ENCODE data around the gene YIPF7. TPM values are rescaled to one million over a fixed set of nuclear protein-coding genes. Genes with fewer than 3 reads are reported as not detected.

YIPF7 gene
- total RNA-seq, 1 experiment from 2014 or later = not detected

GRCh38 chr4:44580231-44580630 is 71.2 kb downstream of the YIPF7 start:
- no peaks in the 10 kb centered on the region for H3K79me2 ChIP-seq (ENCODE audit: insufficient read depth, low read length)
- H3K4me3 Mint-ChIP-seq = no peak overlapping the region
- no peaks in the 10 kb centered on the region for H3K9me3 ChIP-seq (ENCODE audit: control insufficient read depth, low read depth, low read length)
- no peak overlapping the region for H4K5ac ChIP-seq (ENCODE audit: insufficient read length, low read depth, low read length)
- H3K27me3 Mint-ChIP-seq (ENCODE audit: low read depth) = no peaks in the 10 kb centered on the region
- no peak overlapping the region for H3K56ac ChIP-seq (ENCODE audit: insufficient read length, low read depth, low read length)
- no peak overlapping the region for H4K8ac ChIP-seq (replicated peaks; ENCODE audit: insufficient read length, low read depth, low read length)
- H2BK5ac ChIP-seq (ENCODE audit: insufficient read length, low read length) = no peak overlapping the region
- no peak overlapping the region for H3K4me2 ChIP-seq (ENCODE audit: insufficient read depth, insufficient read length, low read length)
- H2AFZ ChIP-seq (ENCODE audit: low read length) = no peak overlapping the region
- H3K27me3 ChIP-seq (ENCODE audit: insufficient read depth, low read length) = no peaks in the 10 kb centered on the region
- no peak overlapping the region for H3K9ac ChIP-seq (ENCODE audit: extremely low read depth, insufficient read length, low read length)
- H3K36me3 Mint-ChIP-seq (ENCODE audit: insufficient read depth in 1 of 3, low read depth in 3 of 3) = no peaks in the 10 kb centered on the region
- H3K4me1 Mint-ChIP-seq = peaks cover 4% of the 10 kb centered on the region in 2 experiments; a peak in 2 of 4 replicates
- no peak overlapping the region for H2AK5ac ChIP-seq (ENCODE audit: insufficient read length, low read length)
- H2BK12ac ChIP-seq (ENCODE audit: insufficient read length, low read depth, low read length) = no peak overlapping the region
- no peak for DNase-seq
- H3K27ac ChIP-seq (ENCODE audit: insufficient read length, low read depth, low read length) = no peak overlapping the region
- H3K23me2 ChIP-seq (ENCODE audit: insufficient read length, low read depth, low read length, poor library complexity, severe bottlenecking) = no peaks in the 10 kb centered on the region
- H3K14ac ChIP-seq (ENCODE audit: insufficient read depth, low read length) = no peak overlapping the region
- no peak overlapping the region for H2BK15ac ChIP-seq (ENCODE audit: low read depth, low read length)
- no peak overlapping the region for H4K91ac ChIP-seq (ENCODE audit: insufficient read length, low read depth, low read length)
- H3K4ac ChIP-seq (ENCODE audit: low read depth, low read length) = no peak overlapping the region
- H3K4me1 ChIP-seq (ENCODE audit: insufficient read depth, low read length) = peaks cover 3% of the 10 kb centered on the region; the same call in 1 of the 2 replicates
- no peak overlapping the region for H3K23ac ChIP-seq (ENCODE audit: insufficient read length, low read depth, low read length)
- H3K27ac Mint-ChIP-seq = no peak overlapping the region
- no peak overlapping the region for H2BK20ac ChIP-seq (ENCODE audit: low read depth, low read length, poor library complexity, severe bottlenecking)
- no peaks in the 10 kb centered on the region for H3K79me1 ChIP-seq (ENCODE audit: insufficient read depth, low read depth, low read length, poor library complexity, severe bottlenecking)
- no peak overlapping the region for H2BK120ac ChIP-seq (ENCODE audit: low read depth, low read length, poor library complexity, severe bottlenecking)
- H3T11ph ChIP-seq (ENCODE audit: low read length) = no peak overlapping the region
- no peaks in the 10 kb centered on the region for H4K20me1 ChIP-seq (ENCODE audit: control insufficient read depth, insufficient read depth, insufficient read length)
- no peak for TF ChIP-seq CTCF (conservative IDR thresholded peaks at IDR 0.05)
- no peak overlapping the region for H3K18ac ChIP-seq (ENCODE audit: insufficient read length, low read depth, low read length)
- no peaks in the 10 kb centered on the region for H3K9me3 Mint-ChIP-seq

Data from H9 (cell line).